Left colon (tissue), 2 donors: ENCODE measurements around the gene LANCL3. TPM values are rescaled to one million over a fixed set of nuclear protein-coding genes. Genes with fewer than 3 reads are reported as not detected.

ENCODE experiments used
- ATAC-seq: fragments of 200-7000 bp; cut with Tn5 transposase; one replicate; pipeline ENCODE4 v1.9.1; 2020; ENCODE audit warnings: mild to moderate bottlenecking, moderate library complexity
- DNase-seq, 2 donors: peaks; one replicate each; pipeline ENCODE4 v3.0.0-alpha.2; 2020
- intact Hi-C, 2 donors: fragments of 100-400 bp; cut with DNase I in 1 of 2; cut with micrococcal nuclease in 1 of 2; formaldehyde crosslinking; loops; one replicate each; pipeline versions ENCODE4 v1.11.2 to v1.14.0; 2022; cut with DNase I, micrococcal nuclease
- total RNA-seq, 2 donors: library from RNA; stranded (reverse); fragmentation: NEBNext Ultra II Directional; extraction: Animal tissue kit (Norgen Biotek cat#: 25700); gene quantifications; one replicate each; pipeline ENCODE4 v1.2.1, GENCODE V29; 2021
- donor health status: DM: no; HTN: no; CAD: no.
- donor health status: DM: yes; HTN: yes; CAD: no.

Gene LANCL3
- total RNA-seq, 2 donors from 2014 or later = 4.6 to 5.5 TPM

GRCh38 chrX:37717708-37718107, 146.2 kb downstream of the LANCL3 start:
- ATAC-seq (no peak), DNase-seq (no peak)
- intact Hi-C loops = no loop called here

DNA sequence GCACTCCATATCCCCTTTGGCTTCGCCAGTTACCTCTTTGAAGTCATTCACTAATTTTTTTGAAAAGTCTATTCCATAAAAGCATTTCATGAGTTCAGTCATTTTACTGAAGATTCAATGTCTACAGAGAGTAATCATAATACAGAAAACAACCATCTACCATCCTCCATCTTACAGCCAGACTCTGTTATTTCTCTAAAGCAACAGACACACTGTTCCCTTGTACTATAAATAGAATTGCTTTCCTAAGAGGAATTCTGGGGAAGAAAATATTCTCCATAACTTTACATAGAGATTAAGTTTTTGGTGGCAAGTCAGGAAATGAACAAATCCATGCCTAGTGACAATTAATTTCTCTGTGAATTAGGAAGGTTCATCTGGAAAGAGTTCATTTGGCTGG, 151.1 kb downstream of the LANCL3 start:
- intact Hi-C loops = no loop called here
- ATAC-seq (no peak), DNase-seq (no peak)

GRCh38 chrX:37726346-37726745, 154.9 kb downstream of the LANCL3 start:
- intact Hi-C loops = no loop called here
- DNase-seq = no peak
- ATAC-seq = no peak

Other genes starting within 250 kb of the LANCL3 start
- 10 to 100 TPM; 11.8 to 13.8 TPM for gene PRRG1, start 222.3 kb upstream of the LANCL3 start, total RNA-seq
- gene XK, start 114.1 kb downstream of the LANCL3 start, total RNA-seq = 10 to 100 TPM; 26.7 to 34.3 TPM
- 10 to 100 TPM in 1 of 2 donors, 1 to 10 TPM in 1; 8.8 to 23.5 TPM for gene CYBB, start 208.4 kb downstream of the LANCL3 start, total RNA-seq